Measurements from ENCODE around the gene SV2C.

SV2C gene

DNA sequence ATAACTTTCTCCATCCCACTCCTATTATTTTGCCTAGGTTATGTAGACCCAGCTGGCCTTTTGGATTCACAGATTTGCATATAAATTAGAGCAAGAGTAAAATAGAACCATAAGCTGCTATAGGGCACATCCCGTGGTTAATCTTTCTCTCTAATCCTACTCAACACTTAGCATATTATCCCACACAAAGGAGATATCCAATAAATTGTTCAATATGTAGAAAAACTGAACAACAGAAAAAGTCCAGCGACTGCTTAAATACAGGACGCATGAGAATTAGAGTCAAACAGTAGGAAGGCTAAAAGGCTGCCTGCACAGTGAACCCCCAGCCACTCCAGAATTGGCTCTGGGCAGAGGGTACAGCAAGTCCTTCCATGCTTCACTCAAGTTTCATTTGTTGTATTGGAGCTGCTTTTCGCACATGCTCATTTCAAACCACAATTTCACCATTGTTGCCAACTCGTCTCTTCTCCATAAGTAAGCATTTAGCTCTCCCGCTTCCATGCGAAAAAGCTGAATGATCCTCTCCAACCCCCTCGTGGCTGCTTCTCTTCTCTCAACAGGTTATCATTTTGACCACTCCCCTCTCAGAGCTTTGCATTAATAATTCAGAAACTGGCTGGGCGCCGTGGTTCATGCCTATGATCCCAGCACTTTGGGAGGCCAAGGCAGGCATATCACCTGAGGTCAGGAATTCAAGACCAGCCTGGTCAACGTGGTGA lies 305.8 kb downstream of the SV2C start:
- no peak for DNase-seq

DNA sequence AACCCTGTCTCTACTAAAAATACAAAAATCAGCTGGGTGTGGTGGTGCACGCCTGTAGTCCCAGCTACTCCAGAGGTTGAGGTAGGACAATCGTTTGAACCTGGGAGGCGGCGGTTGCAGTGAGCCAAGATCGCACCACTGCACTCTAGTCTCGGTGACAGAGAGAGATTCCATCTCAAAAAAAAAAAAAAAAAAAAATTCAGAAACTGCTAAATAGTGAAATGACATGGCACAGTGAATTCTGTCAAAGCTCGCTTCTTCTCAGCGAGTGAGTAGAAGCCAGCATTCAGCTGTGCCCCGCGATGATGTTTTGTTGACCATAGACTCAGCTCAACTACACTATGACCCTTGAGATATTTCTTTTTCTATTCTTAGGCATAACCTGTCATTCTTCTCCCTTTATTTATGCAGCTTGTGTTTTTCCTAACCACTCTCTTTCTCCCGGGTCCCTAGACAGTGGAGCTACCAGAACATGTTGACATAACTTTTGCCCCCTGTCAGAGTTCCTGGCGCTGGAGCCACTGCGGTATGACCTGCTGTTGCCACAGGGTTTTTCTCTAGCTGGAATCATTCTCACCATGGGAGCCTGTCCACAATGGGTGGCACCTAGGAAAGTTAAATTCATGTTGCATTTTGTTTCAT lies 306.5 kb downstream of the SV2C start:
- DNase-seq, result no peak

DNA sequence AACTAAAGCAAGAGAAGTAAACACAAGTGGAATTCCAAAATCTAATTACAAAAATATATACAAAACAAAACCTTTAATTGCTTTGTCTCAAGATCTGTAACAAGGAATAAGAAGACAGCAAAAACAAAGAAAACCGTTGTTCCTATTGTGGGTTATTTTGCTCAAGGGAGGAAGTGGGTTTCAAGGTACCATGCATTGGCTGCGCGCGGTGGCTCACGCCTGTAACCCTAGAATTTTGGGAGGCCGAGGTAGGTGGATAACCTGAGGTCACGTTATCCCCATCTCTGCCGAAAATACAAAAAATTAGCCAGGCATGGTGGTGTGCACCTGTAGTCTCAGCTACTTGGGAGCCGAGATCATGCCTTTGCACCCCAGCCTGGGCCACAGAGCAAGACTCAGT lies 307.8 kb downstream of the SV2C start:
- no peak for DNase-seq

DNA sequence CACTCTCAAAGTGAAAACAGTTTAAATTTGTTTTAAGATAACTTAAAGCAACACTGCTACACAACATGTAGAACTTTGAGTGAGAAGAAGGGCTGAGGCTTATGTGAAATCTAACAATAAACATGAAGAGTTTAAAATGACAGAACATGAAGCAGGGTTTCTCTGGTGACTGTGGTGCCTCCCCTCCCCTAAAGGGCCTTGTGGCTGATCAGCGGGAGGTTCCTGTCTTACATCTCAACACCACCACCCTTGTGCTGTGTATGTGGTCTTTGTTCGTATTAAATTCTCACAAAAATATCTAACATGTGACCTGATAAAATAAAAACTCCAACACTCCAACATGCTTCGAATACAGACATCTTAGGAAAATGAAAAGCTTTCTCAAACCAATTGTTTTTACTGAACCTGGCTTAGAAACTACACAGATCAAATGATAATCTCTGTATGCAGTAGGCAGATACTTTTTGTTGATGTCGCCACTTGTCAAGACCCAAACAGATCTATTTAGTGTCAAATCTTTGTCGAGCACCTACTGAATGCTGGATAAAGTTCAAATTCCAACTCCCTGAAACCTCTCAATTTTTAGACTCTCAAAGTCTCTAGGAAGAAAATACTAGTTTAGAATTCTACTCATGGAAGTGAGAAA lies 310.0 kb downstream of the SV2C start:
- DNase-seq, result no peak

DNA sequence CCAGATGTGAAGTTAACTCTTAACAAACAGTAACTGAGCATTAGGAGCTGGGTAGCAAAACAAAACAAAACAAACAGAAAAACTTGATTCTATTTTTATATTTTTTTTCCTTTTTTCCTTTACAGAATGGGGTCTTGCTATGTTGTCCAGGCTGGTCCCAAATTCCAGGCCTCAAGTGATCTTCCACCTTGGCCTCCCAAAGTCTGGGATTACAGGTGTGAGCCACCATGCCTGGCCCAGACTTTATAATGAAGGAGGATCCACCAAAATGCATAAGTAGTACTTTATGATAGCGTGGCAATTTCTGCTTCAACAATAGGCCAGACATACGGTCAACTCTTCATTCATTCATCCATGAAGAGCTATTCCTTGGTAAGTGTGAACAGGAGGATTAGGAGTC lies 314.0 kb downstream of the SV2C start:
- no peak for DNase-seq

DNA sequence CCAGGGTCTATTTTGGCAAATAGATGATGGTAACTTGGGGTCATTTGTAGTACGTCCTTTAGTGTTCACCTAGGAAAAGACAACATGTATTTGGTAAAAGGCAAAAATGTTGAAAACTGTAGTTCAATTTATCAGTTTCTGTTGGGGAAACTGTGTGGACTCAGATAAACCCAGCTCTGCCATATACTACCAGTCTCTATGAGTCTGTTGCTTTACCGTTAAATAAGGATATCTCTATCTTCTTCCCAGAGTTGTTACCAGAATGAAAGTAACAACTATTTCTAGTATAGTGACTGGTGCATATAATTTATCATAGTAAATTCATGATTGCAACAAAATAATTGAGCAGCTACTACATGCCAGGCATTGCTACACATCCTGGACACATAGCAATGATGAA lies 316.1 kb downstream of the SV2C start:
- DNase-seq, result no peak

DNA sequence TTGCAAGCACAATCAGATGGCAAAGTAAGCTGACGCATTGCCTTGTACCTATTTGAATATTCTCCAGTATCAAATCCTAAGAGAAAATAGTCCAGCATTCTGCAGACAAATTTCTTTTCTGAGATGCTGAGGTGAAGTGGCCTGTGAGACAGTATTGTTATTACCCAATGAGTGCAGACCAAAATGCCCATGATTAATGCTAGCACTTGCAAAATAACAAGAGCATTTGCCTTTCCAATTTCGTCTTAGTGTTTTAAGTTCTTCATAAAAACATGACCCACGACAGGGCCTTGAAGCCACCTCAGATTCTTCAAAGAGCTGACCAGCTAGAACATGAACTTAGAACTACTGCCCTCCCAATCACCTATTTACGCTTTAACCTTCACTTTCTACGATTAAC lies 317.3 kb downstream of the SV2C start:
- no peak for DNase-seq

DNA sequence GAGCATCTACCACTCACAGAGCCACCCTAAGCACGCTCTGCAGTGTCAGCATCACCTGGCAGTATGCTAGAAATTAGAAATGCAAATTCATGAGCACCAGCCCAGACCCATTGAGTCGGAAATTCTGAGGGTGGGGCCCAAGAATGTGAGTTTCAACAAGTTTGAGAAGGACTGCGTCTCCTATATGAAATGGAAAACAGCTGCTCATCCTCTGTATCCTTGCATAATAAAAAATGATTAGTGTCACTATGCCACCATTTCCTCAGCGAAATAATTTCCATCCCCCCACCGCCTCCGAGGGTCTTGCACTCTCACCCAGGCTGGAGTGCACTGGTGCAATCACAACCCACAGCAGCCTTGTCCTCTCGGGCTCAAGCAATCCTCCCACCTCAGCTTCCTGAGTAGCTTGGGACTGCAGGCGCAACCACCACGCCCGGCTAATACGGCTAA lies 318.6 kb downstream of the SV2C start:
- DNase-seq, result no peak

DNA sequence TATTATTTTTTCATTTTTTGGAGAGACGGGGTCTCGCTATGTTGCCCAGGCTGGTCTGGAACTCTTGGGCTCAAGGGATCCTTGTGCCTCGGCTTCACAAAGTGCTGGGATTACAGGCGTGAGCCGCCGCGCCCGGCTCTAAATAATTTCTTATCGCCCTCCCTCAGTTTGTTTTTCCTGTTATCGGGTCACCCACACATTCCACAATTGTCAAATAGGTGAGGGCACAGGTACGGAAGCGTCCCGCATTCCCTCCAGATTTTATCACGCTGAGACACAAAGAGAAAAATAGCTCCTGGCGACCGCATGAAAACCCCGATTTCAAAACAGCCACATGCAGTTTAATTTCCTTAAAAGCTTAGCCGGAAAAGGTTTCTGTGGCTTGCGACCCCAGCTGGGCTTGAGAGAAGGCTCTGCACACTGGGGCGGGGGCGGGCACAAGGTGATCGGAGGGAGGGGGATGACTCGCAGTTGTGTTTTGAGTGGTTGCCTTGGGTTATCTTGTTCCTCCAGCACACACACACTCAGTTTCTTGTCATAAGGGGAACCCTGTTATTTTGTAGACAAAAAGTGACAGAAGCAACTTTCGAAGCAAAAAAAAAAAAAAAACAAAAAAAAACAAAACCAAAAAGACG lies 319.2 kb downstream of the SV2C start:
- peak; percentile 63 for DNase-seq

DNA sequence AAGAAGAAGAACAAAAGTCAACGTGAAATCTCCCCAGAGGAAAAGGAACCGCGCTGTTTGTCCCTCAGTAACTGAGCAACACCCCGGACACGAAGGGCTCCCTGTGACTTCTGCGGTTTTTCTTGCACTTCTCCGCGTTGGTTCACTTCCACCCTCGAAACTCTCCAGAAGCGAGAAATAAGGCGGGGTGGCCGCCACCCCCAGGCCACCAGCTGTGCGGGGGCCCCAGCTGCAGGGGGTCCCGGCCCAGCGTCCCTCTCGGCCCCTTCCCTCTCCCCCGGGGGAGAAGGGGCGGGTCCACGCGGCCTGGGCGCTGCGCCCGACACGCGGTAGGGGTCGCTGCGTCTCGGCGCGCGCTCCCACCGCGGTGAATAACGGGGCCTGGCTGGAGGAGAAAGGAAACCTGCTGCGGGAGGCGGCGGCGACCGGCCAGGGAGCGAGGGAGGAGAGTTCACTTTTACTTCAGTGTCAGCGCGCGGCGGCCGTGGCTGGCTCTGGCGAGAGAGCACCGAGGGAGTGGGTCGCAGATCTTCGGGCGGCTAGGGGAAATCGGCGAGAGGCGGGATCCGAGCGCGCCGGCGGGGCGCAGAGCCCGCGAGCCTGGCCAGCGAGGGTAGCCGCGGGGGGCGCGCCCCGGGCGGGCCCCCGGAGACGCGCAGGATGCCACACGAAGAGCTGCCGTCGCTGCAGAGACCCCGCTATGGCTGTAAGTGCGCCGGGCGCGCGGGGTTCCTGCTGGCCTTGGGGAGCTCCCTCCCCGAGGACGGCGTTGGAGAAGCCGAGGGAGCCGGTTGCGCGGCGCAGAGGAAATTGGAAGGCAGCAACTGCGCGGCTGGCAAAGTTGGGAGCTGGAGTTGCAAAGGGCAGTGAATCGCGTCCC lies 319.9 kb downstream of the SV2C start, which contains the start of gene IQGAP2:
TSS of gene IQGAP2 (plus strand) at position 400 of the 880 bp plus-strand sequence. CDS start at position 661, 261 bp downstream.
- peak; percentile 64 for DNase-seq

All from effector CD8-positive, alpha-beta T cell (primary cell).